ENCODE measurements around the gene RGS12.
"Not testable (repeated sequence)": the region's sequence is repeated elsewhere in the genome, so short reads cannot be mapped to it uniquely, and the experiment has no call there.

The RGS12 gene

DNA sequence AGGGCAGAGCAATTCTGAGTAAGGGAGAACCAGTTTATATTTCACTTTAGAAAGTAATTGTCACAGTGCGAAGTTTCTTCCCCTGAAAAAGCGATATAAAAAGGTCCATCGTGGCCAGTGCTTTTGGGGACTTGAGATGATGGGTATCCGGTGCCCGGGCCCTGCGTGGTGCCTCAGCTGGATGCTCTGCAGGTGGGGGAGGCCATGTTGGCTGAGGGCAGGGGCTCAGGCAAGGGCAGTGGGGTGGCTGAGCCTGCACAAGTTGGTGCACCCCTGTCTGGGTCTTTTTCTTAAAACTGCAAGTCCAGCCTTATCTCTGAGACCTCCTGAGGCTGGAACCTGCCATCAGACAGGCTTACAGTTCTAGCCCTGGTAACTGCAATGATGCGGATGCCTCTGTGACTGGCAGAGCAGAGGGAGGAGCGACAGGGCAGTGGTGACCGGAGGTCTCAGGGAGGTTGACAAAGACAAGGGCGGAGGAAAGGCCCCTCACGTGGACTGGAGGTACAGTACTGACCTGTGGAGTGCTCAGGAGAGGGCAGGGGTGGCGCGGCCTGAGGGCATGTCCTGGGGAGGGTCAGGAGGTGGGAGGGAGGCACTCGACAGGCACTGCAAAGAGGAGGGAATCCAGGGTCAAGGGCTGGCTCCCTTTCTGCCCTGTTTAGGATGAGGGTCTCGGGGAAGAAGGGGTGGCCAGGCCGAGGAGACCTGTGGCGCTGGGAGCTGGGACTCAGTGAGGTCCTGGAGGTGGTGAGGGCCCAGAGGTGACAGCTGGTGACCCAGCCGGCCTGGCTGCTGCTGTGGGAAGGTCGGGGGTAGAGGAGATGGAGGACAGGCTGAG lies 1.8 kb downstream of the RGS12 start:
- no peak for DNase-seq

DNA sequence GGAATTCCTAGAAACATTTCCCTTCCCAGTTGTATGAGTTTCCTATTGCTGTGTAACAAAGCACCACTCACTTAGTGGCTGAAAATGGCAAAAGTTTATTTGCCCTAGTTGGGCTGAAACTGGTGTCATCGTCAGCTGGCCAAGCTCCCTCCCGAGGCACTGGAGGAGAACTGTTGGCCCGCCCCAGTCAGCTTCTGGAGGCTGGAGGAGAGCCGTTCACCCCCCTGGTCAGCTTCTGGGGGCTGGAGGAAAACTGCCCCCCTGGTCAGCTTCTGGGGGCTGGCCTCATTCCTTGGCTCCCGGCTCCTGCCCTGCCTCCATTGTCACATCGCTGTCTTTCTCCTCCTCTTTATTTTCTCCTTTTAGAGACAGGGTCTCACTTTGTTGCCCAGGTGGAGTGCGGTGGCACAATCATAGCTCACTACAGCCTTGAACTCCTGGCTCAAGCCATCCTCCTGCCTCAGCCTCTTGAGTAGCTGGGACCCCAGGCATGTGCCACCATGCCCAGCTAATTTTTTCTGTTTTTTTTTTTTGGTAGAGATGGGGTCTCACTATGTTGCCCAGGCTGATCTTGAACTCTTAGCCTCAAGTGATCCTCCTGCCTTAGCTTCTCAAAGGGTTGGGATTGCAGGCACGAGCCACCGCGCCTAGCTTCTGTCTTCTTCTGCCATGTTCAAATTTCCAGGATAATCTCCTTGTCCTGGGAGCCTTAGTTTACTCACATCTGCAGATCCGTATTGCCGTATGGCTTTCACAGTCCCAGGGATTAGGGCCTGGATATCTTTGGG lies 3.2 kb downstream of the RGS12 start:
- DNase-seq, result no peak

DNA sequence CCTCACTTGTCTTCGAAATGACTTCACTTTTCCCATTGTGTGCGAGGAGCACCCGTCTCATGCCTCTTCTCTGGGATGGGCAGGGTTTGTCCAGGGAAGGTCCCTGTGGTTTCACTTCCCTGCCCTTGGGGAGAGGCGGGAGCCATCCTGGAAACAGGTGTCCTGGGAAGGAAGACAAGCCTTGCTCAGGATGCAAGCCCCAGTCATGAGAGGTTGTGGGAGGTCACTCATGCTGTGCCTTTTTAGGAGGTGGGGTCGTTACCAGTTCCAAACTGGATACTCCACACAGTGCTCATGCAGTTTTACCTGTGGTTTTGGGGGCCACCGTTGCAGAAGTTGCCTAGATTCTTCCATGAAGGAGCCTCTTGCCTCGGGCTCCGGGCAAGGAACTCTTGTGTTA lies 3.8 kb downstream of the RGS12 start:
- no peak for DNase-seq

DNA sequence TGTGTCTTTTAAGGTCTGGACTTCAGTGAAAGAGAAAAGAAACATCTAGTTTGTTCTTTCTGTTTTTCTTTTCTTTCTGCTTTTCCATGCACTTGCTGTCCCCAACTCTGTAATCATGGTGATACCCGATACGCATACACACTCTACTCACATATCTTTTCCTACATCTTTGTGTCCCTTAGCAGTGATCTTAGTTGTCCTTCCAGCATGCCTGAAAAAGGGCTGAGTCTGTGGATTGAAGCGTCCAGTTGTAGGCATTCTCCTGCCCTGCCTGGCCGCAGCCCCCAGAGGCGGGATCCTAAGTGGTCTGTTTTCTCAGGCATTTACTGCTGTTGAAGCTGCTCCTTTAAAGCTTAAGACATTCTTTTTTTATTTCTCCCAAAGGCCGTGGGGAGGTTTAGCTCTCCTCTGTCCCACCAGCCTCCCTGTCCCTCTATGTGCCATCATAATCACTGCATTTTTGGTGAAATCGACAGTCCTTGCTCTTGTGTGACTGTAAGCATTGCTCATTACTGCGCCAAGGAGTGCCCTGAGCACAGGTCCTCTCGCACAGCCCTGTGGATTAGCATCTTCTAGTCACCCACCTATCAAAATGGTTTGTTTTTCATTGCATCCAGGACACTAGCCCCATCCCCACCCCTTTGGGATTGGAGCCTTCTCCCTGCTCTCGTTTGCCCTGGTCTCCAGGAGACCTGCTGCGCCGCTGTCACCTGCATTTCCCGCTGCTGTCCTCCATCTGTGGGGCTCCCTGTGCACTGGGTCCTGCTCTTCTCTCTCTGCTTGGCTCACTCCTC lies 4.4 kb downstream of the RGS12 start:
- no peak for DNase-seq

DNA sequence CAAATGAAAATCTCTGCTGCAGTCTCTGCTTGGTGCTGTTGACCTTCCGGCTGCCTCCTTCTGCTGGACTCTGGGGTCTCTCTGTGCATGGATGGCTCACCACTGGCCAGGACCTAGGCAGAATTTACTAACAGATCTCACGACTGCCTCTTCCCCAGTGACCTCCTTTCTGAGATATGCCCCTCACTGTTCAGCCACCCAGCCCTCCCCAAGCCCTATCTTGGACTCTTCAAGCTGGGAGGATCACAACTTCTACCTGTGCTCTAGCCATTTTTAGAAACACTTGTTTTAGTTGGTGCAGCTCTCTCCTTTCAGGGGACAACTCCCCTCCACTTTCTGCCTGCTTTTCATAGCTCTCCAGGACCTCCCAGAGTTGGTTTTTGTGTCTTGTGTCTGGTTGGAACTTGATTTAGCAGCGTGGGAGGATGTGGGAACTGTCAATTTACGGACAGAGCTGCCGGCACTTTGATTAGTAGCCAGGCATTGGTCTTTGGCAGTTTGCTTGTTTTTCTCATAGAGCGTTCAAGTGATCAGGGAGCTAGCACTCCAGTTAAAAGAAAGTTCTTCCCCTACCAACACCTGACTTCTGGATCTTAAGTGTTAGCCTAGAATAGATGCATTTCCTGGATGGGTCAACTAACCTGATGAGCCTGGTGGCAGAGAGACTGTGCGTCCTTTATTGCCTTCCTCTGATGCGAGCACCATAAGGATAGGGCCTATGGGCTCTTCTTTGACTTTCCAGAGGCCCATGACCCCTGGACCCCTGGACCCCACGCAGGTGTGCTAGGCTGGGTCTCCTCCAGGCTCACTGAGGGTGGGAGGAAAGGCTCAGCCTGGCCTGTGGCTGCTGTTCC lies 6.5 kb downstream of the RGS12 start:
- DNase-seq, result no peak

DNA sequence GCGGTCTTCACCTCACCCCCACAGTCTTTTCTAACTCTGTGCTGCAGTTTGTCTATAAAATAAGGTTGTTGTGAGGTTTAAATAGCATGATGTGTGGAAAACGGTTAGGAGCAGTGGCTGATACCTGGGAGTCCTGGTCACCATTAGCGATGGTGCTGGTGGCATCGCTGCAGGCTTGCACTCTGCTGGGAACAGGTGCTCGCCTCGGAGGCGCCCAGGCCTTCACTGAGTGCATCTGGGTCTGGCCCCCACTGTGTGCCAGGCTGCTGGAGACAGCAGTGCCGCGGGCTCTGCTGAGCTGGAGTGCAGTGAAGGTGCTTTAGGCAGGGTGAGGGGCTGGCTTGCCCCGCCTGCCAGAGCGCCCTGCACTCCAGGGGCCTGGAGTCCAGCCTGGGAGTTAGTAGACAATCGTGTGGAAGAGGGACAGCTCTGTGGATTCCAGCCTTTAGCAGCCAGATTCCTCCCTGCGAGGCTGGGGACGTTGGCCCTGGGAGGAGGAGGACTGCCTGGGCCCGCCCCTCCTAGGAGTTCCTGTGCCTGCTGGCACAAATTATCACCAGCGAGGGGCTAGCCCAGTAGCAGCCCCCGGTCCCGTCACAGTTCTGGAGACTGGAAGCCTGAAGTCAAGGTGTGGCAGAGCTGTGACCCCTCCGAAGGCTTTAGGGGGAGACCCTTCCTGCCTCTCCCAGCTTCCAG lies 7.3 kb downstream of the RGS12 start:
- peak in 1 of 51 donors; percentile 22 for DNase-seq

DNA sequence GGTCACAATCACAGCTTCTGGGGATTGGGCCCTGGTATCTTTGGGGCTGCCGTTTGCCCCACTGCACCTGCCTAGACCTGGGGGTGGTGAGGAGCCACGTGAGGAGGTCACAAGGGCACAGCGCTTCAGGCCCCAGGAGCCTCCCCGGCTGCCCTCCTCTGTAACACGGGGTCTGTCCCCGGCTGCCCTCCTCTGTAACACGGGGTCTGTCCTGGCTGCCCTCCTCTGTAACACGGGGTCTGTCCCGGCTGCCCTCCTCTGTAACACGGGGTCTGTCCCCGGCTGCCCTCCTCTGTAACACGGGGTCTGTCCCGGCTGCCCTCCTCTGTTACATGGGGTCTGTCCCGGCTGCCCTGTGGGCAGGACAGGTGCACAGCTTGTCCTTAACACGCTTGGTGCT lies 8.1 kb downstream of the RGS12 start:
- not testable (repeated sequence) for DNase-seq

DNA sequence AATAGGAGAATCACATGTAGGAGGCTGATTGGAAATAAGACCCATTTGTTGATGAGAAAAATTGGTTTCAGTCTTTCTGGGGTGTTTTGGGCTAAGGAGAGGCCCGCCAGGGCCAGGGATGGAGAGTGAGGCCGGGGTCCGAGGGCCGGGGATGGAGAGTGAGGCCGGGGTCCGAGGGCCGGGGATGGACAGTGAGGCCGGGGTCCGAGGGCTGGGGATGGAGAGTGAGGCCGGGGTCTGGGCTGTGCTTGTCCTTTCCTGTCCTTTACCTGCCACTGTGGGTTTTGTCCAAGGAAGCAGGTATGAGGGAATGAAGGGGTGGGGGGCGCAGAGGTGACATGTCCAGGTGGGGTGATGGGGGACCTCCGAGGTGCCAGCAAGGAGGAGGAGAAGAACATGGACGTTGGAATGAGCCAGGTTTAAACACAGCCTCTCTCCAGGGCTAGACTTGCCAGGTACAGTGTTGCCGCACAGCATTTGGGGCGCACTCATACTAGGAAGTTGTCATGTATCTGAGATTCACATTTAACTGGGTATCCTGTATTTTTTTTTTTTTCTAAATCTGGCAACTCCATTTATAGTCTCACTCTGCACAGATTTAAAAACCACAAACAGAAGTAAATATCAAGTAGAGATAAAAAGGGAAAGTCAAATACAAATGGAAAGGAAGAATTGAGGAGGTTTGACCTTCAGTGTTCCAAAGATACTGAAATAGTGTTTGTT lies 8.8 kb downstream of the RGS12 start:
- no peak for DNase-seq

DNA sequence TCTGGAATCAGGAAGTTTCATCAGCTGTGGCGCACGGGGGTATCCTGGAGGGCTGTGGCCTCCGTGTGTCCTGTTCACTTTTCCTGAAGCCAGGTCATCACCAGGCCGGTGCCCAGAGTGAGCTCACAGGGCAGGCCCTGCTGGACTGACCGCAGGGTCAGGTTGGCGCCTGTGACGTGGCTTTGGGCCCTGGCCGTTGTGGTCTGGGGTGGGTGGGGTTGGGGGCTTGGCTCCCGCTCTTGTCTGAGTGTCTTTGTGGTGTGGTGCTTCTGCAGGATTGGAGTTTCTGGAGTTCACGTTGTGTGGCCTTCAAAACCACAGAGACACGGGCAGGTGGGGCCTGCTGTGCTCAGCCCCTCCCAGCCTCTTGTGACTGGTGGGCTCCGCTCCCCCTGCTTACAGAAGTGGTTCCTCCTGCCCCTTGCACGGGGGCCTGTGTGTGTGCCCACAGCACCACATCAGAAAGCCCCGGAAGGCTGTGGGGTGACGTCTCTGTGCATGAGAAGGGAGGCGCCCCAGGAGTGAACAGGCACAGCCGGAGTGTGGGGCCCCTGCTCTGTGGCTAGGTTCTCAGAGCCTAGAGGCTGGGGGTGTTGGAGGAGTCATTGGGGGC lies 9.5 kb downstream of the RGS12 start:
- no peak for DNase-seq

DNA sequence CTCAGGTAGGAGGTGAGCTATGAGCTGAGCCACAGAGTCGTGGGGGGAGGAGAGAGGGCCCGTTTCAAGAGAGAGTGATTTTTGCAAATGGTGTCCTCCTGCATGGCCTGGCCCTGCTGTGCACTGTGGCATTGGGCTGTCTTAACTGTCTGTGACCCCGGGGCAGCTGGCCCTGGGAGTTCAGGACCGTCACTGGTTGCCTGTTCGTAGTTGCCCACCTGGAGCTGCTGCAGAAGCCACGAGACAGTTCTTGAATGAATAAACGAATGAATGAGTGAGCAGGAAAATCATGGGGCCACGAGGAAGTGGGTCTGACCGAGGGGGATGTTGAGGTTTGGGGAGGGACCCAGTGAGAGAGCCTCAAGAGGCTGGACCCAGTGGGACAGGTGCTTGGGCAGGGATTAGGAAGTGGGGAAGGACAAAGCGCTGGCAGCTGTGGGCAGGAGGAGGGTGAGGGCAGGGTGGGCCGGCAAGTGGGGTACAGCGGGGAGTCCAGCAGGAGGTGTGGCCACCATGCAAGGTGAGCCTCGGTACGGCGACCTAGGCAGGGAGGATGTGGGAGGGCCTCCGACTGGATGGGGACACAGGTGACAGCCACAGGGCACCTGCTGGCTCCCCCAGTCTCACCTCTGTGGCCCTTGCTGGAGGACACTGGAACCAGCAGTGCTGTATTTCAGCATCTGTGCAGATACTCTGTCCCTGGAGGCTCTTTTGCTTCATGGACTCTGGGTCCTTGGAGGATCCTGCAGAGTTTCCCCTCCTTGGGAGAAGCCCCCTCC lies 10.2 kb downstream of the RGS12 start:
- no peak for DNase-seq

DNA sequence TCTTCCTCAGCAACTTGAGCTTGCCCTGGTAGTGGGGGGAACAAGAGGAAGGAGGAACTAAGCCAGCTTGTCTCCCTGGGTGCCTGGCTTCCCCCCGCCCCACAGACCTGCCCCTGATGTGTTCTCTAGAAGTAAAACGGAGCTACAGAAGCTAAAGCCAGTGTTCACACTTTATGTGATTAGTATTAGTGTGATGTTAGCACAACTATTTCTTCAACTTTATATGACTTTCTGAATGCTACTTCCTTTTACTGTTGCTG lies 10.7 kb downstream of the RGS12 start:
- DNase-seq, result no peak

DNA sequence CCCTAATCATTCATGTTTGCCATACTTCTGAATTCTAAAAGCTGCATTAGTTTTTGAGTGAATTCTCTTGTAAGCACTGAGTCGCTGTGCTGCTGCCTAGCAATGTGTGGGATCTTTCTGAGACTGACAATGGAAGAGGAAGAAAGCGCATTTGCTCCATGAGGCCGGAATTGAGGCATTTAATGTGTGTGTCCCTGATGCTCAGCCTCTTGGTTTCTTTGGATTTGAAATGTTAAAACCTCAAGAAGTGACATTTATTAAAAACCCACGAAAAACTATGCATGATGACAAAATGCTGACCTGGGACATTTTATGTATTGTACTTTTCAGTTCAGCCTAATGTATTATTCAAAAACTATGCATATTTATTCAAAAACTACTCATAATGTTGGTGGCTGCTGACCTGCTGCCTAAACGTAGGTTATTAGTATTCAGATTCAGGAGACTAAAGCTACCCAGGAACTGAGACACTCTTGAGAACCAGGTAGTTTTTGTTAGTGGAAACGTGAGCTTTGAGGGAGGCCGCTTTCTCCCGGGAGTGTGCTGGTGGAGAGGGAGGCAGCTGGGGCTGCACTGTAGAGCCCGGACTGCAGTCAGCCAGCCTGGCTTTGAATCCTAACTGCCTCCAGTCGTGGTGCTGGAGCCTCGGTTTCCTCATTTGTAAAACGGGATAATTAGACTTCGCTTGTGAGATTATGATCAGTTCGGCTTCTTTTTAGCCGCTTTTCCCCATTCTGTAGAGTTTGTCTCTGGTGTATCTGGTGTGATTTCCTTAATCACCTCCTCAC lies 11.3 kb downstream of the RGS12 start:
- DNase-seq, result peak in 2 of 51 donors; percentile 47 to 53

DNA sequence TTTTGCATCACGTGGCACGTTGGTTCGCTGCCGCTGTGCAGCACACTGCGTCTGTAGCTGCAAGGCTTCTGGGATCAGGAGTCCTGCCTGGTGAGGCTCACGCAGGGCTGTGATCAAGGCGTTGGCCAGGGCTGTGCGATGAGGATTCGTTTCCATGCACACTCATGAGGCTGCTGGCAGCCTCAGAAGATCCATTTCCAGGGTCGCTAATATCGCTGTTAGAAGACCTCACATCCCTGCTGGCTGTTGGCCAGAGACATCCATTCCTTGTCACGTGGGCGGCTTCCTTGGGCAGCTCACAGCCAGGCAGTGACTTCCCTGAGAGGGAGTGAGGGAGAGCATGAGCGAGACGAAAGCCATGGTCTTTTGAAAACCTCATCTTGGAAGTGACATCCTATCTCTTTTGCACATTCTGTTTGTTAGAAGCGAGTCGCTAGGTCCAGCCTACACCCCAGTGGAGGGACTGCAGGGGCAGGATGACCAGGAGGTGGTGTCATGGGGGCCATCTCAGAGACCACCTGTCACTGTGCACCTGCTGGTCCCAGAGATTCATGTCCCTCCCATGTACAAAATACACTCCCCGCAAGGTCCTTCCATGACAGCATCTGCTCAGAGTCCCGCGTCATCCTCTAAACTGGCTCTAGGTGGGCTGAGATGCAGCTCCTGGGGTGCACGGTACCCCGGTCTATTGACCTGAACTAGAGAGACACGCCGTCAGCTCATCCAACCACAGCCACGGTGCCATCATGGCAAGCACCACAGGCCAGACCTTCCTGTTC lies 12.2 kb downstream of the RGS12 start:
- DNase-seq, result peak in 22 of 51 donors; percentile 24 to 75 (median 42)

DNA sequence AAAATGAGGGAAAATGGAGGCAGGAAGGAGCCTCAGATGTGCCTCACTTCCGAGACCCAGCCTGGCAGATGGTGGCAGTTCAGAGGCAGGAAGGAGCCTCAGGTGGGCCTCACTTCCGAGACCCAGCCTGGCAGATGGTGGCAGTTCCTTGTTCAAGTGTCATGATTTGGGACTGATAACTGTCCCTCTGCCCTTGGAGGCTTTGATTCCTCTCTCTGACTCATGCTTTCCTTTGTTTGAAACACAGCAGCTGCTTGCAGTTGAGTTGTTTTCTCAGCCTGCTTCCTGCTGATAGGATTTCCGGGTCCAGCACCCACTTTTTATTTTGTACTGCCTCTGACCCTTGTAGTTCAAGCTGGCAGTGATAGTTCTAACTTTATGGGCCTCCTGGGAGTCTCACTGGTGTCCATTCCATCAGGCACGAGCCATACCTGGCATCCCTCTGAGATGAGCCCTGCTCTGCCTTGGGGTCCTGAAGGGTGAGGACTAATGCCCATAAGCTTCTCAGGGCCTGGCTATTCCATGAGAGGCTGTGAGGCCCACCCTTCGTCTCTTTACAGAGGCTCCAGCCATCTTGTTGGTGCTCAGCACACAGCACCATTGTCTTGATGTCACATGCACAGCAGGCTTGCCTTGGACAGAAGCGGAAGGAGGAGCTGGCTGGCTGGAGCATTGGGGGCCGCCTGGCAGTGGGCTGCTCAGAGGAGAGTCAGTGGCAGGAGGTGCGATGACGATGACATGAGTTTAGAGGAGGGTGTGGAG lies 13.0 kb downstream of the RGS12 start:
- peak in 14 of 51 donors; percentile 17 to 55 (median 42) for DNase-seq

DNA sequence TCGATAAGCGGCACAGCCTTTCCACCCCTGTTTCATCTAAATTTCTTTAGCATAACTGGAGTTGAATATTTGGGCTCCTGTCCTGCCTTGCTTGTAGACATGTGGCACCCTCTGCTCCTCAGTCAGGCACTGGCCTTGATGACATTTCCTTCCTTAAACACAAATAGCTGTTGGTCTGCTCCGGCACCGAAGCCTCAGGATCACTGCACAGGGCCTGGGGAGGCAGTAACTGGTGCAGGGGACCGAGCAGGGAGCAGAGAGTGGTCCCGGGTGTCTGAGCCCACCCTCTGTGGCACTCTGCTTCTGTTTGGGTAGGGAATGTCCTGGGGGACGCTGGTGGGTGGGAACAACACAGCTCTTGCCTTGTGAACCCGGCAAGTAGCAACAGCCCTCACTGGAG lies 13.6 kb downstream of the RGS12 start:
- DNase-seq, result peak in 1 of 51 donors; percentile 46

DNA sequence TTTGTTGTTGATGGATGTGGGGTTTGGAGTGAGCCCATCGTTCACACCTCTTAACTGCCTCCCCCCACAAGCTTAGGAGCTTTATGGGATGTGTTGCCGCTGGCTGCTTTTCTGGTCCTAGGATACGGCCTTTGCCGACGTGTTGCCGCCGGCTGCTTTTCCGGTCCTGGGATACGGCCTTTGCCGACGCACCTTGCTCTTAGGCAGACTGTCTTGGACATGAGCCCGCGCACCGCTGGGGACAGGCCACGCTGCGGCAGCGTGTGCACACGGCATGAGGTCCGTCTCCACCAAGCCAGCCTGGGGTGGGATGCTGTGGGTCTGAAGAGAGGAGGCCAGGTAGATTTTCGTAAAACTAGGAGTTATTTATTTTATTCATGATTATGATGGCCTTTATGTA lies 14.2 kb downstream of the RGS12 start:
- DNase-seq, result no peak
